Measurements from ENCODE around the gene CTSL.
"Not testable (repeated sequence)": the region's sequence is repeated elsewhere in the genome, so short reads cannot be mapped to it uniquely, and the experiment has no call there.

The CTSL gene

DNA sequence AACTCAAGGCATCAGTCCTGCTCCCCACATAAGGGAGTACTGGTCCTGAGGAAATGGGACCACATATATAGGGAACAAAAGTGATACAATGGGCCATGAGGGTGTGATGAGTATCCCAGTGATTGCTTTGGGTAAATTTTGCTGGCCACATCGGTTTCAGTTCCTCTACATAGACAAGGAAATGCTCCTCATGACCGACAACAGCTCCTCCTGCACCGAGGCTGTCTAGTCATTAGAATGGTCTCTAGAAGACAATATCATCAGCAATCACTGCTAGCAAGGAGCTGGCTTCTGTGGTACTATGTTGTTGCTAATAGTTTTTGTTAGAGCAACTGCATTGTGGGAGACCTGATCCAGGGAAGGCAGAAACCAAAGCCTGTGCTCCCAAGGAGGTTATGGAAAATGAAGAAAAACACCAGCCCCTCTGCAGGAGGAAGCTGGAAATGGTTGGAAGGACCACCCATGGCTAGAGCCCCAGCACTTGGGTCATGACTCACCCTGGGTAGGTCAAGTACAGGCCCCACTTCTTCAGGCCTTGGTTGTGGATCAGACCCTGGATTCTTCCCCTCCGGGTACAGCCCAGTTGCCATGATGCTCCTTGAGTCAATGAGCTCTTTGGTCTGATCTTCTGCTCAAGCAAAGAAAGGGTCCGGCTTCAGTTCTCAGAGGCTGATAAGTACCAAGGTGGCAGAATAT is 3.4 kb upstream of the CTSL start:
- no peak for DNase-seq

GRCh38 chr9:87725356-87725899 is 491 bp upstream of the CTSL start:
- DNase-seq, result no peak

DNA sequence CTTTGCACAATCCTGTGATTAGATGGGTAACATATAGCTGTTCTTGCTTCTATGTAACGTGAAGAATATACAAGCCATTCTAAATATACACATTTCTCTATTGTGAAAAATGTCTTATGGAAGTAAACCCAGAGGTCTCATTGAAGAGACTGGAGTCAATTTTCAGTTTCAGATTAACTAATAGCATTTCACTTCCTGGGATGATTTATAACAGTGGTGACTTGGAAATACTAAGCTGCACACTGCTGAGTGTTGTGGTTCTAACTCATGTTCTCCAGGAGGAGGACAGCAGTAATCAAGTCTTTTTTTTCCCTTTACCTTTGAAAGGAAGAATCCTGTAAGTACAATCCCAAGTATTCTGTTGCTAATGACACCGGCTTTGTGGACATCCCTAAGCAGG is 3.3 kb downstream of the CTSL start:
- no peak for DNase-seq

DNA sequence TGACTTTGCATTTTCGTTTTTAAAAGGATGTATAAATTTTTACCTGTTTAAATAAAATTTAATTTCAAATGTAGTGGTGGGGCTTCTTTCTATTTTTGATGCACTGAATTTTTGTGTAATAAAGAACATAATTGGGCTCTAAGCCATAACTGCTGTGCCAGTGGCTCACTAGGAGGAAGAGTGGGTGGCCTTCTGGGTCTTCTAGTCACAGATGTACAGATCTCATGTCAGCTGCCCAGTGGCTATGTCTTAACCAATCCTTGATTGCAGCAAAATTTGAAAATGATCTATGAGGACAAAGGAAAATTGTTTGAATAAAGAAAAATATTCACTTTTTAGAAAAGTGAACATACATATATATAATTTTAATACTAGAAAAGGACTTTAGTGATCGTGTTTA is 5.4 kb downstream of the CTSL start:
- DNase-seq, result no peak

GRCh38 chr9:87732344-87732743 is 6.4 kb downstream of the CTSL start:
- no peak for DNase-seq

- DNase-seq, result no peak
Observed at GRCh38 chr9:87732756-87733155, 6.8 kb downstream of the CTSL start.

DNA sequence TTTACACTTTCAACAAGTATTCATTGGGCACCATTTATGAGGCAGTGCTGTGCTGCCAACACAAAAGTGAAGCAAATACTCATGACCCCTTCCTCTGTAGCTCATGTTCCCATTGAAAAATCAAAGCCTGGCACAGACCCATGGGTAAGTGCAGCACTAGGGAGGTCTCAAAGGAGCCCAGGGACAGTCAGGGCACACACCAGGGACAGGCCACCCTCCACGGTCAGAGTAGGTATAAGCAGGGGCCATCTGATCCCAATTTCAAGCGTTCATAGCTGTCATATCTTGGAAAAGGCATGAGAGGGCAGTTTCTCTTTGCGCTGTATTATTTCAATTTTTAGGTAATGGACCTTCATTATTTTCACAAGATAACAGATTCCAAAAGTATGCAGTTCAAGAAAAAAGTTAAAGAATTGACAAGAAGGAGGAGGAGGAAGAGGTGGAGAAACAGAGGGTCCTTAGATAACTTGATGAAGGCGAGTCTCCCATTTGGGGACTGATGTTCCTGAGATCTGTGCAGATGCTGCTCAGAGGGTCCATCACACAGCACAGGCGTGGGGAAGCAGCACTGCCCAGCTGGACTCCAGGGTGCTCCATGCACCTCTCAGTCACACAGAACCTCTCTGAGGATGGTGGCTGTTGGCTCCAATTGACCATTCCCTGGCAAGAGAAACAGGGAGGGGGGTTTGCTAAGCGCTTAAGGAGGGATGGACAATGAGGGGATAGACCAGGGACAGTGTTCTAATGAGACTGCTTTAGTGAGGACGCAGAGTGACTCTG is 7.5 kb downstream of the CTSL start:
- no peak for DNase-seq

- no peak for DNase-seq
Observed at GRCh38 chr9:87734106-87734505, 8.2 kb downstream of the CTSL start.

DNA sequence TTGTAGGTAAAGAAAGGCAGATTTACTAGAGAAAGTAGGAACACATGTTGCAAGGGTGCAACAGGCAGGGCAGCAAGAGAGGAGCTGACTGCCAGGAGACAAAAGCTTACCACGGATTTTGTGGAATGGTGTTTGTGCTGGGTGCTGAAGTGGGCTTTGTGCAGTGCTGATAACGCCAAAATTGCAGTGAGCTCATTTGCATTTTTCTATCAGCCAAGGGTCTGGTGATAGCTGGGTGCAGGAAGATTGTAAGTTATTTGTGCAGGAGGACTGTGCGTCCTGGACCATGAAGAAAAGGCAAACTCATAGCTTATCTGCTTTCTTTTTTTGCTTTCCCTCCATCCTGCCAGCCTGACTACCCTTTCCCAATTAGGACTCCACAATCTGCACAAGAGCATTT is 13.6 kb downstream of the CTSL start:
- DNase-seq, result no peak

- no peak for DNase-seq
Observed at GRCh38 chr9:87740209-87740608, 14.3 kb downstream of the CTSL start.

GRCh38 chr9:87741326-87741725 is 15.4 kb downstream of the CTSL start:
- no peak for DNase-seq

GRCh38 chr9:87741891-87742290 is 16.0 kb downstream of the CTSL start:
- DNase-seq, result no peak

- no peak for DNase-seq
Observed at GRCh38 chr9:87742813-87743428, 17.0 kb downstream of the CTSL start.

- DNase-seq, result not testable (repeated sequence)
Observed at GRCh38 chr9:87744247-87744646, 18.3 kb downstream of the CTSL start.

DNA sequence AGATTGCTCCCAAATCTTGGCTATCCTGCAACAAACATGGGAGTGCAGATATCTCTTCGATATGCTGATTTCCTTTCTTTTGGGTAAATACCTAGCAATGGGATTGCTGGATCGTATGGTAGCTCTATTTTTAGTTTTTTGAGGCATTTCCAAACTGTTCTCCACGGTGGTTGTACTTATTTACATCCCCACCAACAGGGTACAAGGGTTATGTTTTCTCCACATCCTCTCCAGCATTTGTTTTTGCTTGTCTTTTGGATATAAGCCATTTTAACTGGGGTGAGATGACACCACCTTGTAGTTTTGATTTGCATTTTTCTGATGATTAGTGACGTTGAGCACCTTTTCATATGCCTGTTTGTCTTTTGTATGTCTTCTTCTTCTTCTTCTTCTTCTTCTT is 20.3 kb downstream of the CTSL start:
- no peak for DNase-seq

- DNase-seq, result no peak
Observed at GRCh38 chr9:87748881-87749280, 23.0 kb downstream of the CTSL start.

- no peak for DNase-seq
Observed at GRCh38 chr9:87749335-87750035, 23.6 kb downstream of the CTSL start.

GRCh38 chr9:87750726-87751125 is 24.8 kb downstream of the CTSL start:
- DNase-seq, result no peak

DNA sequence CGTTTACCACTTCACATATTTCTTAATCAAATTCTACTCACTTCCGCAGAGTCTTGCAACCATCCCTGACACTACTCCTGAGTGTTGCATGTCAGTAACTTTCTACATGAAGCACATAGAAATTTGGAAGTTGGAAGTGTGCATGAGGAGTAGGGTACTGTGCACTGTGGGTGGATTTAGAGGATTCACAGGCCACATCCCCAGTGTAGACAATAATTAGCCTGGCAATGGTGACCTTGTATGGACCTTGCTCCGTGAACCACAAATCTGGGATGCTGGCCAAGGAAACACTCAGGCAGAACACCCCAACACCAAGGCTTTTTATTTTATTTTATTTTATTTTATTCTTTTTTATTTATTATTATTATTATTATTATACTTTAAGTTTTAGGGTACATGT is 25.5 kb downstream of the CTSL start:
- DNase-seq, result no peak

- DNase-seq, result no peak
Observed at GRCh38 chr9:87751868-87752267, 25.9 kb downstream of the CTSL start.

GRCh38 chr9:87753313-87753712 is 27.4 kb downstream of the CTSL start:
- no peak for DNase-seq

GRCh38 chr9:87758330-87758729 is 32.4 kb downstream of the CTSL start:
- DNase-seq, result not testable (repeated sequence)

GRCh38 chr9:87759980-87760379 is 34.1 kb downstream of the CTSL start:
- DNase-seq, result not testable (repeated sequence)
